ENCODE results near the gene MOB4. TPM values are rescaled to one million over a fixed set of nuclear protein-coding genes. Genes with fewer than 3 reads are reported as not detected.

Gene MOB4
- total RNA-seq, 4 donors from 2014 or later, result 20.3 to 27.3 (median 23.6) TPM

GRCh38 chr2:197514754-197515153 lies 1.1 kb upstream of the MOB4 start:
- TF ChIP-seq CTCF (IDR thresholded peaks at IDR 0.05), result no peak
- no peak for ATAC-seq (ENCODE audit: low FRiP score)
- DNase-seq (ENCODE audit: low spot score), result no peak

GRCh38 chr2:197515315-197515738 lies 539 bp upstream of the MOB4 start:
- TF ChIP-seq CTCF (IDR thresholded peaks at IDR 0.05), result no peak
- no peak for ATAC-seq (ENCODE audit: low FRiP score)
- no peak for DNase-seq (ENCODE audit: low spot score)

GRCh38 chr2:197516393-197516761 lies 511 bp downstream of the MOB4 start:
- TF ChIP-seq CTCF (IDR thresholded peaks at IDR 0.05), result no peak
- peak; percentile 20 for ATAC-seq (ENCODE audit: low FRiP score)
- peak; percentile 23 for DNase-seq (ENCODE audit: low spot score)

- TF ChIP-seq CTCF (IDR thresholded peaks at IDR 0.05), result no peak
- DNase-seq (ENCODE audit: low spot score) (no peak), ATAC-seq (ENCODE audit: low FRiP score) (no peak)
Observed at GRCh38 chr2:197517150-197517549, 1.3 kb downstream of the MOB4 start.

GRCh38 chr2:197538412-197538811 lies 22.5 kb downstream of the MOB4 start:
- DNase-seq (ENCODE audit: low spot score) (no peak), ATAC-seq (ENCODE audit: low FRiP score) (no peak)
- no peak for TF ChIP-seq CTCF (IDR thresholded peaks at IDR 0.05)

GRCh38 chr2:197539734-197540133 lies 23.9 kb downstream of the MOB4 start:
- no peak for DNase-seq (ENCODE audit: low spot score)
- no peak for TF ChIP-seq CTCF (IDR thresholded peaks at IDR 0.05)
- no peak for ATAC-seq (ENCODE audit: low FRiP score)

GRCh38 chr2:197543206-197543605 lies 27.3 kb downstream of the MOB4 start:
- DNase-seq (ENCODE audit: low spot score) (no peak), ATAC-seq (ENCODE audit: low FRiP score) (no peak)
- no peak for TF ChIP-seq CTCF (IDR thresholded peaks at IDR 0.05)
